H1 (cell line): ENCODE measurements around the gene TLK1. TPM values are rescaled to one million over a fixed set of nuclear protein-coding genes. Genes with fewer than 3 reads are reported as not detected.

Source experiments
- CTCF ChIA-PET: fragments of 300-600 bp; sonication (Branson Sonifier 250); formaldehyde crosslinking; loops from one replicate; lab custom pipeline; 2021; ENCODE audit not compliant: partially characterized antibody; lab: Charles Lee
- POLR2A ChIA-PET: fragments of 300-600 bp; sonication (Branson Sonifier 250); formaldehyde crosslinking; loops from one replicate; lab custom pipeline; 2021; ENCODE audit warnings: inconsistent platforms; ENCODE audit not compliant: partially characterized antibody; lab: Charles Lee
- DNase-seq, 2 experiments: peaks; one replicate each; pipeline versions ENCODE4 v3.0.0 to v3.0.0-alpha.2; 2010 to 2022; ENCODE audit warnings: low spot score in 2 of 2, low read depth in 1 of 2, mixed read lengths in 1 of 2
- FAIRE-seq: peaks from 2 replicates; lab custom pipeline; 2011; peaks lifted over from hg19 to GRCh38; lab: Jason Lieb, UNC
- H2AFZ ChIP-seq: 2 replicates; pipeline ENCODE4 v1.8.1; 2012; ENCODE audit warnings: low read length, inconsistent platforms
- H2AK5ac ChIP-seq: 2 replicates; pipeline ENCODE4 v1.6.1; 2013; ENCODE audit warnings: low read depth, low read length
- H2BK120ac ChIP-seq: replicated peaks from 2 replicates; pipeline ENCODE3; 2013; ENCODE audit warnings: low read depth, low read length, inconsistent platforms
- H2BK12ac ChIP-seq: 2 replicates; pipeline ENCODE4 v1.6.1; 2013; ENCODE audit warnings: low read depth, low read length
- H2BK15ac ChIP-seq: 2 replicates; pipeline ENCODE4 v1.6.1; 2013; ENCODE audit warnings: low read length
- H2BK20ac ChIP-seq: 2 replicates; pipeline ENCODE4 v1.6.1; 2013; ENCODE audit warnings: low read length
- H2BK5ac ChIP-seq: 2 replicates; pipeline ENCODE4 v1.6.1; 2013; ENCODE audit warnings: low read depth, low read length
- H3K14ac ChIP-seq: 2 replicates; pipeline ENCODE4 v1.6.1; 2013; ENCODE audit warnings: inconsistent platforms; ENCODE audit not compliant: insufficient read length
- H3K18ac ChIP-seq: 2 replicates; pipeline ENCODE4 v1.6.1; 2013; ENCODE audit warnings: low read length; ENCODE audit errors: extremely low read depth
- H3K23ac ChIP-seq: 2 replicates; pipeline ENCODE4 v1.6.1; 2013; ENCODE audit warnings: inconsistent platforms; ENCODE audit not compliant: insufficient read length
- H3K23me2 ChIP-seq: 2 replicates; pipeline ENCODE4 v1.6.1; 2013; ENCODE audit warnings: low read depth, low read length
- H3K27ac ChIP-seq: 2 replicates; pipeline ENCODE4 v1.6.1; 2011; ENCODE audit warnings: low read depth, low read length, inconsistent platforms
- H3K27me3 ChIP-seq, 4 experiments: replicated peaks in 1 of 4; 1 replicate in 1 of 4; 2 replicates in 3 of 4; pipeline versions ENCODE4 v1.6.1 to v1.8.1; 2011 to 2013; ENCODE audit warnings: low read length in 3 of 4, mild to moderate bottlenecking in 3 of 4, inconsistent platforms in 2 of 4, mixed read lengths in 2 of 4, moderate library complexity in 1 of 4; ENCODE audit not compliant: control insufficient read depth in 3 of 4, insufficient read depth in 3 of 4; ENCODE audit errors: extremely low read depth in 1 of 4
- H3K36me3 ChIP-seq, 4 experiments: 2 replicates each; pipeline versions ENCODE4 v1.6.1 to v1.8.1; 2011 to 2013; ENCODE audit warnings: mild to moderate bottlenecking in 4 of 4, low read length in 3 of 4, moderate library complexity in 2 of 4, control low read depth in 1 of 4, inconsistent platforms in 1 of 4; ENCODE audit not compliant: insufficient read depth in 4 of 4, control insufficient read depth in 2 of 4
- H3K4ac ChIP-seq: replicated peaks from 2 replicates; pipeline ENCODE3; 2013; ENCODE audit warnings: low read length, low read depth, mixed read lengths, inconsistent platforms; ENCODE audit not compliant: insufficient read length
- H3K4me1 ChIP-seq, 4 experiments: replicated peaks in 1 of 4; 1 replicate in 1 of 4; 2 replicates in 3 of 4; pipeline versions ENCODE4 v1.6.1 to v1.8.1; 2011 to 2013; ENCODE audit warnings: low read length in 3 of 4, inconsistent platforms in 2 of 4, mixed read lengths in 1 of 4; ENCODE audit not compliant: insufficient read depth in 4 of 4, control insufficient read depth in 3 of 4
- H3K4me2 ChIP-seq, 2 experiments: 2 replicates each; pipeline versions ENCODE4 v1.6.1 to v1.8.1; 2011 to 2013; ENCODE audit warnings: low read depth in 2 of 2, low read length in 2 of 2, control low read depth in 1 of 2, inconsistent platforms in 1 of 2, mild to moderate bottlenecking in 1 of 2; ENCODE audit not compliant: insufficient read depth in 1 of 2
- H3K4me3 ChIP-seq, 4 experiments: fragments of 200-600, 300-600 bp in 1 of 4; sonication (generic), shearing (Covaris generic), sonication (Bioruptor Twin) in 1 of 4; 2 replicates each; pipeline versions ENCODE4 v1.5.1 to v1.8.1; 2011 to 2016; ENCODE audit warnings: low read length in 4 of 4, low read depth in 3 of 4, control low read depth in 2 of 4, inconsistent platforms in 2 of 4, mild to moderate bottlenecking in 2 of 4, mixed read lengths in 1 of 4, moderate library complexity in 1 of 4; ENCODE audit not compliant: insufficient read depth in 2 of 4; ENCODE audit errors: extremely low read depth in 1 of 4
- H3K56ac ChIP-seq: replicated peaks from 2 replicates; pipeline ENCODE3; 2013; ENCODE audit warnings: low read depth, mild to moderate bottlenecking, mixed read lengths, low read length, inconsistent platforms; ENCODE audit not compliant: insufficient read length
- H3K79me1 ChIP-seq: 2 replicates; pipeline ENCODE4 v1.6.1; 2013; ENCODE audit warnings: low read depth, low read length, control low read depth
- H3K79me2 ChIP-seq, 2 experiments: 2 replicates each; pipeline versions ENCODE4 v1.6.1 to v1.8.1; 2012 to 2013; ENCODE audit warnings: low read length in 2 of 2, mild to moderate bottlenecking in 2 of 2, inconsistent platforms in 1 of 2; ENCODE audit not compliant: insufficient read depth in 2 of 2, control insufficient read depth in 1 of 2
- H3K9ac ChIP-seq, 4 experiments: replicated peaks in 1 of 4; 1 replicate in 1 of 4; 2 replicates in 3 of 4; pipeline versions ENCODE4 v1.6.1 to v1.8.1; 2011 to 2013; ENCODE audit warnings: low read depth in 3 of 4, low read length in 3 of 4, control low read depth in 2 of 4, mild to moderate bottlenecking in 2 of 4, moderate library complexity in 2 of 4, inconsistent platforms in 1 of 4; ENCODE audit errors: extremely low read depth in 1 of 4
- H3K9me3 ChIP-seq, 2 experiments: 2 replicates each; pipeline versions ENCODE4 v1.6.1 to v1.8.1; 2012 to 2013; ENCODE audit warnings: mild to moderate bottlenecking in 2 of 2, moderate library complexity in 2 of 2, control low read depth in 1 of 2, inconsistent platforms in 1 of 2, low read depth in 1 of 2, low read length in 1 of 2, mixed read lengths in 1 of 2; ENCODE audit not compliant: insufficient read depth in 2 of 2
- H4K20me1 ChIP-seq, 2 experiments: replicated peaks in 1 of 2; 2 replicates each; pipeline versions ENCODE3 to v1.8.1; 2011 to 2013; ENCODE audit warnings: inconsistent platforms in 2 of 2, low read length in 2 of 2, mild to moderate bottlenecking in 1 of 2; ENCODE audit not compliant: insufficient read depth in 2 of 2, control insufficient read depth in 1 of 2
- H4K5ac ChIP-seq: 2 replicates; pipeline ENCODE4 v1.6.1; 2013; ENCODE audit warnings: low read length, low read depth, mixed read lengths, inconsistent platforms; ENCODE audit not compliant: insufficient read length
- H4K8ac ChIP-seq: 2 replicates; pipeline ENCODE4 v1.8.0; 2013; ENCODE audit warnings: mild to moderate bottlenecking, moderate library complexity, low read length, inconsistent platforms; ENCODE audit not compliant: insufficient read depth; ENCODE audit errors: extremely low read depth
- H4K91ac ChIP-seq: replicated peaks from 2 replicates; pipeline ENCODE3; 2013; ENCODE audit warnings: low read length, mixed read lengths, inconsistent platforms; ENCODE audit not compliant: insufficient read length
- CBX5 ChIP-seq: fragments of 300-800, 300-1000 bp; sonication (generic); IDR thresholded peaks from 2 replicates; pipeline ENCODE4 v1.7.1; 2016; ENCODE audit warnings: antibody characterized with exemption, low read length, low read depth
- CBX8 ChIP-seq: fragments of 300-800, 300-1000 bp; sonication (generic); IDR thresholded peaks from 2 replicates; pipeline ENCODE4 v1.7.1; 2016; ENCODE audit warnings: low read depth, low read length, borderline replicate concordance
- CEBPB ChIP-seq: IDR thresholded peaks from 2 replicates; pipeline ENCODE4 v1.6.1; 2012; ENCODE audit warnings: low read depth, low read length
- EZH2 ChIP-seq: fragments of 200-600 bp; sonication (generic); IDR thresholded peaks from 2 replicates; pipeline ENCODE4 v1.7.1; 2012; ENCODE audit warnings: low read depth, mild to moderate bottlenecking, moderate library complexity, low read length, inconsistent platforms; ENCODE audit not compliant: severe bottlenecking
- FOSL1 ChIP-seq: IDR thresholded peaks from 2 replicates; pipeline ENCODE4 v1.6.1; 2011; ENCODE audit warnings: mild to moderate bottlenecking, low read depth, low read length, moderate library complexity; ENCODE audit not compliant: insufficient read depth
- RBBP5 ChIP-seq: IDR thresholded peaks from 2 replicates; pipeline ENCODE4 v1.7.1; 2012; ENCODE audit warnings: low read depth, mild to moderate bottlenecking, inconsistent platforms, low read length, moderate library complexity, borderline replicate concordance
- SIRT6 ChIP-seq: IDR thresholded peaks from one replicate; pipeline ENCODE4 v1.7.1; 2012; ENCODE audit warnings: low read length, inconsistent platforms
- SP2 ChIP-seq: IDR thresholded peaks from 2 replicates; pipeline ENCODE4 v1.6.1; 2012; ENCODE audit warnings: mild to moderate bottlenecking, low read length, inconsistent platforms
- YY1 ChIP-seq: IDR thresholded peaks from 2 replicates; pipeline ENCODE4 v1.6.1; 2011; ENCODE audit warnings: low read depth, mild to moderate bottlenecking, low read length
- whole genome bisulfite sequencing, 2 experiments: shearing (Covaris generic) in 1 of 2; methylation state at CpG; one replicate each; pipeline versions ENCODE4 v1.1.6 to v1.1.7; 2013 to 2015; ENCODE audit warnings: low lambda C conversion rate in 2 of 2, mixed read lengths in 2 of 2, inconsistent platforms in 1 of 2, low coverage in 1 of 2, missing lambda C conversion rate in 1 of 2; ENCODE audit not compliant: insufficient replicate concordance in 2 of 2, insufficient coverage in 1 of 2, insufficient read length in 1 of 2; ENCODE audit errors: extremely low coverage in 1 of 2, missing lambda C conversion rate in 1 of 2; 5-methylcytosine and 5-hydroxymethylcytosine counted together
- polyA plus RNA-seq, 7 experiments: library from polyadenylated mRNA; depleted of rRNA in 3 of 7; stranded (reverse) in 5 of 7; unstranded in 2 of 7; fragments of >200 nt in 5 of 7; fragments of 200-250 nt in 2 of 7; gene quantifications; 1 replicate in 5 of 7; 2 replicates in 1 of 7; 4 replicates in 1 of 7; pipeline versions ENCODE4 v1.2.1 to v1.2.3, GENCODE V29; 2011 to 2013; ENCODE audit warnings: missing spikeins in 2 of 7, mixed read lengths in 2 of 7
- total RNA-seq: library from RNA; stranded (reverse); fragmentation: NEBNext Ultra II Directional; extraction: Animal tissue kit (Norgen Biotek cat#: 25700); gene quantifications from 2 replicates; pipeline ENCODE4 v1.2.1, GENCODE V29; 2021

The TLK1 gene
- total and polyA plus RNA-seq, 2 of the 8 experiments (the other 6 are each of a cell fraction or from before 2014, with no cell fraction given): 11.2 to 102 TPM

DNA sequence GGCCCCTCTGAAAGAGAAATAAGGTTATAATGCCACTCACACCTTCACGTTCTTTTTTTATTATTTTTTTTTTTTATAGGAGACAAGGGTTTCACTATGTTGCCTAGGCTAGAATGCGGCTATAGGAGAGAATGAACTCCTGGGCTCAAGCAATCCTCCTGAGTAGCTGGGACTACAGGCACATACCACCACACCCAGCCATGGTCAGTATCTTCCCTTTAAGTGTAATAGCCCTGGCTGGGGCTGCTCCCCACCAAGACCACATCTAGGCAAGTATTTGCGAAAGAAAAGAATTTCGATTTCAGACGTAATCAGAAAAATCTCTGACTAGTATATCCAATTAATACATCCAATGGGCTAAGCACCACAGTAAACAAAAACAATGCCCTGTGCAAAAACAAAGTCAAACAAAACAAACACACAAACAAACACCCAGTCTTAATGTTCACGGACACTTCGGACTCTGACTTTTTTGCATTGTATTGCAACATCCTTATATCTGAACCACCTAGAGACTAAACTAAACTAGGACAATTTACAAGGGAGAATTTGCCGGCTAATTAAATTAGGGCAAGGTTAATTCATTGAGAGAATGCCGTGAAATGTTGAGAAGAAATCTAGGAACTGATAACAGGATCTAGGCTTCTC, 49.6 kb upstream of the TLK1 start:
- WGBS, 2 experiments: 80% methylated on average over 9 of the region's 9 CpGs; no CpG with 5 or more reads in 1 of the 2 experiments
- FAIRE-seq (no peak), DNase-seq (no peak)
- no peaks in the 10 kb centered on the region for H3K9me3 ChIP-seq
- H3K18ac ChIP-seq: no peak overlapping the region
- no peak overlapping the region for H3K56ac ChIP-seq
- H3K4me2 ChIP-seq: no peak overlapping the region
- no peak overlapping the region for H2BK12ac ChIP-seq
- H3K4me1 ChIP-seq: peaks cover 0 to 7% (median 3%) of the 10 kb centered on the region in 4 experiments; a peak in 5 of 7 replicates
- no peak overlapping the region for H3K4me3 ChIP-seq
- no peak overlapping the region for H2AK5ac ChIP-seq
- H4K20me1 ChIP-seq: no peaks in the 10 kb centered on the region
- H4K8ac ChIP-seq: no peak overlapping the region
- no peak overlapping the region for H3K4ac ChIP-seq
- H3K23ac ChIP-seq: no peak overlapping the region
- no peak overlapping the region for H4K5ac ChIP-seq
- H3K9ac ChIP-seq: no peak overlapping the region
- no peaks in the 10 kb centered on the region for H3K27me3 ChIP-seq
- H3K79me1 ChIP-seq: no peaks in the 10 kb centered on the region
- no peak overlapping the region for H3K27ac ChIP-seq
- H3K79me2 ChIP-seq: no peaks in the 10 kb centered on the region
- TF ChIP-seq SIRT6 (no peak), CEBPB (no peak; the same call in 1 of the 2 replicates), CBX5 (no peak), CBX8 (no peak), YY1 (no peak), SP2 (no peak), FOSL1 (no peak), EZH2 (no peak), RBBP5 (no peak)
- H2BK15ac ChIP-seq: no peak overlapping the region
- H2BK120ac ChIP-seq: peak overlapping the region; percentile 72
- ChIA-PET POLR2A (no interaction called here), CTCF (interaction anchor here (0.6 kb wide), 1 partner anchor 9 kb away, joined by 3 read pairs; no protein-coding TSS in a partner anchor)
- H2AFZ ChIP-seq: no peak overlapping the region
- no peak overlapping the region for H3K14ac ChIP-seq
- H2BK20ac ChIP-seq: no peak overlapping the region
- H2BK5ac ChIP-seq: no peak overlapping the region
- H3K36me3 ChIP-seq: no peaks in the 10 kb centered on the region
- peak overlapping the region; percentile 19 for H4K91ac ChIP-seq
- H3K23me2 ChIP-seq: no peaks in the 10 kb centered on the region
